Stimulated activated CD8-positive, alpha-beta memory T cell treated with anti-CD3 and anti-CD28 coated beads, Interleukin-15, amount 100 ng/mL, for 1 hour (primary cell): ENCODE data around the gene MCAT.

Source experiments
- DNase-seq: peaks from one replicate; pipeline ENCODE4 v3.0.0-alpha.2; 2020; ENCODE audit warnings: low read depth

The MCAT gene

DNA sequence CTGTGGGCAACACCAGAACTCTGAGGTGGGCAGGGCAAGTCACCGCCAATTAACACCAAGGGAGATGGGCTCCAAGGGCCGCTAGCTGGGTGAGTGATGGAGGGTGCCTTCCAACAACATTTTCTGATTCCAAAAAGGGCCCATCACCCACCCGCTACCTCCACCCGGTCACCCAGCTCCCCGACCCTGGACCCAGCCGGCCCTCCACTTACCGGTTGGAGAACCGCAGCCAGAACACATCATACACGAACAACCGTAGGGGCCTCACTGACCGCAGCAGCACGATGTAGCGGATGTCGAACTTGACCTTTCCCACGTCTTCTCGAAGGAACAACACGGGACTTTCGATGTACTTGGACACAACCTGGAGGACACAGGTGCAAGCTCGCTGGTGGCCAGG, 29.0 kb upstream of the MCAT start:
- DNase-seq, result no peak

DNA sequence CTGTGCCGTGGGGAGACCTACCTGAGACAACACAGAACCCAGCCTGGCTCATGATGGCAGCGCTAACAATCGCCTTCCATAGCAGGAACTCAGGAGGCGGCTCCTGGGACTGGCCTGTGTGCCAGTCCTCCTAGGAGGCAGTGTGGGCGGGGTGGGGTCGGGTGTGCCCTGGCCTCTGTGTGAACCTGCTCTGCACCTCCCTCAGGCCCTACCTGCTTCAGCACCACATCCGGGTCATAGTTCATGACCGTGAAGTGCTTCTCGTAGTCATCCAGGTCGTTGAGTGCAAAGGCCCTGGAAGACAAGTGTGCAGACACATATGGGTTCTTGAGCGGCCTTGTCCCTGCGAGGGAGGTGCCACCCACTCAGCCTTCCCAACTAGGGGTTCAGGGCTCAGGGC, 28.4 kb upstream of the MCAT start:
- no peak for DNase-seq

DNA sequence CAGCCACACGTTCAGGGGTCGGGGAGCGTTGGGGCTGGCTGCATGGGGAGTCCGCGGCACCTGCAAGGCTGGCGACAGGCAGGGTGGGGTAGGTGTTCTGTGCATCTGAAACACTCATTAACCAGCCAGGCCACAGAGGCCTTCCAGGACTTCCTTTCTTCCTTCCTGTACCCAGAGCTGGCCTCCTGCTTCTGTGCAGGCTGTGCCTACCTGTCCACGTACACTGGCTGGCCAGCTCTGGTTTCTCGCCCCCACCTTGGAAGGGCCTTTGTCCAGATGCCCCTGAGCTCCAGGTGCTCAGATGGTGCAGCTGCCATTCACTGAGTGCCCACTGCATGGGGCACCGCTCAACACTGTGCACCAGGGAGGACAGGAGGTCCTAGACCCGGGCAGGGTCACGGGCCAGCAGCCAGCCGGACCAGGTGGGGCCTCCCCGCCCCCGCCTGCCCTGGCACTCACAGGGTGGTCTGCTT, 27.9 kb upstream of the MCAT start:
- DNase-seq, result no peak

- DNase-seq, result no peak
Observed at GRCh38 chr22:43170131-43170480, 26.9 kb upstream of the MCAT start.

- DNase-seq, result no peak
Observed at GRCh38 chr22:43169310-43170130, 26.3 kb upstream of the MCAT start.

DNA sequence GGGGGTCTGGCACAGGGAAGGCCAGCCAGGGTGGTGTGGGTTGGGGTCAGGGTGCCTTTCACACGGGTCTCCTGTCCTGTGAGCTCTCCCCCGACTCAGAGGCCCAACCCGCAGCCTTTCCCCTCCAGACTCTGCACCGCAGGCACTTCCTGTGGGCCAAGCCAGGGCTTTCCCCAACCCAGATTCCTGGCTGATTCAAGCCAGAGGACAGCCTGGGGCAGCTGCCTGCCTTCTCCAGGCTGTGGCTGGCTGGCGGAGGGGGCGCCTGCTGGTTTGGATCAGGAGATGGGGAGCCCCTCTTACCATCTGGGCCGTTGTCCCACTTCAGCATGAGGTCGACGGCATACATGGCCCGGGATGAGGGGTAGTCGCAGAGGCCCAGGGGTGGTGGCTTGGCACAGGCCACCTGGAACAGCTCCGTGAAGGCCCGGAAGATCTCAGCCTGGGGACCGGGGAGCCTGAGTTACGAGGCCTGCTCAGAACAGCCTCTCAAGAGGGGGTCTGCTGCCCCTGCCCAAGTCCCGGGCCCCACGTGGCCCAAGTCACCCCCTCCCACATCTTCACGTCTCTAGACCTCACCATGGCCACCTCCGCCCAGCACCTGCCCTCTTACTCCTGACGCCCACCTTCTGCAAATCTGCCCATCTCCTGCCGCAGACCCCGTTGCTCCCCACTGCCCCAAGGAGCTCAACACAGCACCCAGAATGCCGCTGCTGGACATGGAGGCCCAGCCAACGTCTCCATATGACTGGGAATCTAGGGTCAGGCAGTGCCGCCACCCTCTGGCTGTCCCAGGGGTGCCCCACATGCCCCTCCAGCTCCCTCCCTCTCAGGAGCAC, 25.5 kb upstream of the MCAT start:
- no peak for DNase-seq

DNA sequence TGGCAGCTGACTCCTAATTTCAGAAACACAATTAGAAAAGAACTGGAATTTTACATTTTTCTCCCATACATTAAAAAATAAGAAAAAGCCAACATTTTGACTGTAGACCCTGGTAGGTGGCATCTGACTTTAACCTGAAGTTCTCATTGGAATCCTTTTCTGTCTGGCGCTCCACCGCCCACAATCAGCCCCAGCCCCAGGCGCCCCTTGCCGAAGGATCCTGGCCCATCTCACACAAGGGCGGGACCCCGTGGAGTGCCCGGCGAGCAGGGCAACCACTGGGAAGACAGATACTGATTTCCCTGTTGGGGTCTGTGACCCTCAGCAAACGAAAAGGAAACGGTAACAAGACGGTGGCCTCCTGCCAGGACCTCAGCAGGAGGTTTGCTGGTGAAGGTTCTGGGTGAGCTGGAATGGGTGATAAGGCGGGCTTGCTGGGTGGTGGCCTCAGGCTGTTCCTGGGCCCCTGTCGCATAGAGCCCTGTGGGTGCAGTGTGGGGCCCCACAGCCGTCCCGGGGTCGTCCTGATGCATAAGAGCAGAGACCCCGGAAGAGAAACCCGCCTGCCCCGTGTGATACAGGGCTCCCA, 23.9 kb upstream of the MCAT start:
- DNase-seq, result no peak

DNA sequence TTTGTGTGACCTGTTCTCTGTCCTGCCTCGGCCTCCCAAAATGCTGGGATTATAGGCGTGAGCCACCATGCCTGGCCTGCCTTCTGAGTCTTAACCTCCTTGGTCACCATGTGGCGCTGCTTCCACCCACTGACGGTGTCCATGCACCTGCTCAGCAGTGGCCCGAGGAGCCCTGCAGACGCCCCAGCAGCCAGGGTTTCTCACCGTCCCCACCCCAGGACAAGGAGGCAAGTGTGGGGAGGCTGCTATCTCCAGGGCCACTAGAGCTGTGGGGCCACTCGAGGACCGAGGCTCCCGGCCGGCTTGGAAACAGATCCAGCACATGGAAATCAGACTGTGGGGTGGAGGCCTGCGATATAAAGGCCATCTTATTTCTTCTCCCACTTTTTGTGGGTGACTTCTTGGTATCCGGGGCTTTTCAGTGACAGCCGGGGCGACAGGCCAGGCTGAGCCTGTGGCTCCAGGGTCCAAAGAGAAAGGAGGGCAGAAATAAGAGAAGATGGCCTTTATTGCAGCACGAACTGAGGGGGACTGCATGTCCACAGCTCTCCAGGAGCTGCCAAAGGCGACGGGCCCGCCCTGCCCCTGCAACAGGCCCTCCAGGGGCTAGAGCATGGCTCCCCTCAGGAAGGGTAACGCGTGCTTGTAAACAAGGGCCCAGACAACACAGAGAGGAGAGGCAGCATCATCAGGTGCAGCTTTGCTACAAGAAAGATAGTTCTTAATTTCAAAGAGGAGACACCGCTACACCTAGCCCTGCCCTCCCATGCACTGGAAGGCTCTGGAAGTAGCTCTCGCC, 23.1 kb upstream of the MCAT start:
- DNase-seq, result no peak

DNA sequence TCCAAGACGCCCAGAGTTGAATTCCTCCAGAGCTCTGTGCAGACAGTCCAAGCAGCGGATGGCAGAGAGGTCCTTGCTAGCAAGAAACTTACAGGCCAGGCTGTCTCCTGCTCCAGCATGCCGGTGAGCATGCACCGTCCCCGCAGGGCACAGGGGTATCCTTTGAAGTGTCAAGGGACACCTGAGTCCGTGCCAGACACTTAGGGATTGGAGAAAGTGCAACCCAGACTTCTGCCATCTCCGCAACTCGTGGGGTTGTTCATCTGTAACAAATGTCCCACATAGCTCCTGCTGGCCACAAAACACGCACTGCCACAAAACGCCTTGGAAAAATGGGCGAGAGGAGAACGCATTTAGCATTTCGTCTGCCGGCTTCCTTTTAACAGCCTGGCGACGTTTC, 21.4 kb upstream of the MCAT start:
- no peak for DNase-seq

DNA sequence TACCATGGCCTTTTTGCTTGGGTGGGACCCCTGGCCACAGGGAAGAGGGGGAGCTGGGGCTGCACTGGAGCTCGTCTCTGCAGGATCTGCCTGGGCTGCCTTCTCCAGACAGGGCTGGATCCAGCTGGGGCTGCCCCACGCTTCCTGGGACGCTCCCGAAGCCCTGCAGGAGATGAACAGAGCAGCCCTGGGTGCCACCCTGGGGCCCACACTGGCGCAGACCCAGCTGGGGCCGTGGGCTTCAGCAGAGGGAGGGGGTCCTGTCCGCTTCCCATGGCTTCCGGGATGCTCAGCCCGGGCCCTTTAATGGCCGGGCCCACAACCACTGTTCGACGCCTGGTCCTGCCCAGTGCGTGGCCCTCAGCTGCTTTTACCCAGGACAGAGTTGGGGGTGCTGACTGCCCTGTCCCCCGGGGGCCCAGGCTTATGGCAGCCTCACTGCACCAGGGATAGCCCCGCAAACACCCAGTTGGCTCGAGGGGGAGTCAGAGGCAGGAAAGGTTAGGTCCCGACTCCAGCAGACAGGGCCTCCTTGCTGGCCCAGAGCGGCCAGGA, 20.1 kb upstream of the MCAT start:
- DNase-seq, result no peak

DNA sequence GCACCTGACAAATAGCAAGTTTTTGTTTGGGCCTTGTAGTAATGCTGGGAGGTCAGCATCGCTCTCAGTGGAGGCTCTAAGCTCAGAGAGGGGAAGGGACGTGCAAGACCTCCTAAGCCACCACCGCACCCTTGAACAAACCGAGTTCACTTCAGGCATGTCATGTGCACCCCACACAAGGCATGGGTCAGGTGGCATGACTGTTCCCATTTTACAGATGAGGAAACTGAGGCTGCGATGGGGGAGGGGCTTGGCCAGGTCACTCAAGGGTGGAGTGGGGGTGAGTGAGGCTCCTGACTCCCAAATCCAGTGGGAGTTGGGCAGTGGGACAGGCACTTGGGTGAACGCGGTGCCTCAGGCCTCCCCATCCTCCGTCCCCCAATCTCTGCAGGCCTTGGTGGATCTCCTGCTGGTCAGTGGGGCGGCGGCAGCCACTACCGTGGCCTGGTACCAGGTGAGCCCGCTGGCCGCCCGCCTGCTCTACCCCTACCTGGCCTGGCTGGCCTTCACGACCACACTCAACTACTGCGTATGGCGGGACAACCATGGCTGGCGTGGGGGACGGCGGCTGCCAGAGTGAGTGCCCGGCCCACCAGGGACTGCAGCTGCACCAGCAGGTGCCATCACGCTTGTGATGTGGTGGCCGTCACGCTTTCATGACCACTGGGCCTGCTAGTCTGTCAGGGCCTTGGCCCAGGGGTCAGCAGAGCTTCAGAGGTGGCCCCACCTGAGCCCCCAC, 19.4 kb upstream of the MCAT start:
- no peak for DNase-seq

DNA sequence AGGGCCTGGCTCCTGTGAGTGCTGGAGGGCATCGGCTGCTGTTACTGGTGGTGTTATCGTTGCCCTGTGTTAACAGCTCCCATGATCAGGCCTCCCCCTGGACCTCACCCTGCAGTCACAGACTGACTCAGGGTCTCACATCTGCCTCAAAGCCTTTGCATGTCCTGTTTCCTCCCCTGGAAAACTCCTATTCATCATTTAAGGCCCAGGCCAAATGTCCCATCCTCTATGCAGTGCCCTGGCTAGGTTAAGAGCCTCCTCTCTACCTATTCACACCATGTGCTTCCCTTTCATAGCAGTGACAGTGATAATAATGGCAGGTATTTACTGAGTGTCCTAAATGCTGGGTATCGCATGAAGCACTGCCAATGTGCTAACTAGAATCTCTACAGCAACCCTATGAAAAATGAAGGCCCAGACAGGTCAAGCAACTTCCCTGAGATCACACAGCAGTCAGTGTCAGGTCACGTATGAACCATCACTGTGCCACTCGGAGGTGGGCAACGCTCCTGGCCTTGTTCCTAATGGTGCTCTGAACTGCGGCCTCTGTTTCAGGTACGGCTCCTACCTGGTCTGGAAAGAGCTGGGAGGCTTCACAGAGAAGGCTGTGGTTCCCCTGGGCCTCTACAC, 17.4 kb upstream of the MCAT start:
- DNase-seq, result no peak

DNA sequence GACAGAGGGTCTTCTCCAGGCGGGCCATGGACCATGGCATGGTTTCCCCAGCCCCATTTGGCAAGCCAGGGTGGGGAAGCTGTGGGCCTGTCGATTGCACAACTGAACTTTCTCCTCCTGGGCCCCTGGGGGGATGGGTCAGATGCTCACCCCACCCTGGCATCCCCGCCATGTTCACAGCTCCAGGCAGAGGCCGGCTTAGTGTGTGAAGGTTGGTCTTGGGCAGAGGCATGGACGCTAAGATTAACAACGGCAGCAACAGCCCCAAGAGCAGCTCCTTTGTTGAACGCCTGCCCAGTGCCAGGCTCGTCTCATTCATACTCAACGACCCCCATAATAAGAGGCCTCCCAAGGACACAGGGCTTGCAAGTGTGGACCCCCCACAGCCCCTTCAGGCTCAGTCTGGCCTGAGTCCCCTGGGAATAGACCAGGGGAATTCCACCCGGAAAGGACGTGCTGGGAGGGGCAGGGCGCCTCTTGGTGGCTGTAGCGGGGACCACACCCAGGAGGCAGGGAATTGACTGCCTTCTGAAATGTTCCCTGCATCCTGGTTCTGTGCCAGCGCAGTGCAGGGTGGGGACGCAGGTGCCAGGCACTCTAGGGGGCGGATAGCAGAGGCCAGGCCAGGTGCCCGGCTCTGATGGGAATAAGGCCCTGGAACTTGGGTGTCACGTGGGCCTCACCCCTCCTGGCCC, 16.4 kb upstream of the MCAT start:
- no peak for DNase-seq

GRCh38 chr22:43158778-43159483, 15.7 kb upstream of the MCAT start:
- no peak for DNase-seq

DNA sequence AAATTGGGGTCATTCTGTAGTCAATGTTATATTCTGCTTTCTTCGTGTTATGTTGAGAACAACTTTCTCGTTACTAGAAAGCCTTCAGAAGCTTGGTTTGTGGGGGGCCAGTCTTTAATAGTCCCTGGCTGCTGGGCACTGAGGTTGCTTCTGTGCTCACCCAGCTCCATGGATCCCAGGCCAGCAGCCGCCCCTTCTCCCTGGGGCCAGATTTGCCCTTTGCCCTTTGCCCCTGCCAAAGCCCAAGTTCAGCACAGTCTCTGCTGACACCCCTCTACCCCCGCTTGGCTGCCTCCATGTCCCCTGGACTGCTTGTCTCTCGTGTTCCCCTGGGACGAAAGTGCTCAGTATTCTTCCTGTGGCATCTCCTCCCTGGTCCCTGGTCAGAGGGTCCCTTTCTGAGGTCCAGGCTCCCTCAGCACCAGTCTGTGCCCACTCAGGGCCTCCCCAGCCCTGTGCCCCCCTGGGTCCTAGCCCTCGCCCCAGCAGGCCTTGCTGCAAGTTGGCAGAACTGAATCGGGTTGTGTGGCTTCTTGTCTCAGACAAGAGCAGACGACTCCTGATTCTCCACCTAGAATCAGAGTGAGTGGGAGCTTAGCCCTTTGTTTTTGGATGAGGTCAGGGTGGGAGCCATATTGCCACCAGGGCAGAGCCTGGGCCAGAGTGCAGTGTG, 14.8 kb upstream of the MCAT start:
- no peak for DNase-seq

GRCh38 chr22:43156413-43156812, 13.2 kb upstream of the MCAT start:
- no peak for DNase-seq

DNA sequence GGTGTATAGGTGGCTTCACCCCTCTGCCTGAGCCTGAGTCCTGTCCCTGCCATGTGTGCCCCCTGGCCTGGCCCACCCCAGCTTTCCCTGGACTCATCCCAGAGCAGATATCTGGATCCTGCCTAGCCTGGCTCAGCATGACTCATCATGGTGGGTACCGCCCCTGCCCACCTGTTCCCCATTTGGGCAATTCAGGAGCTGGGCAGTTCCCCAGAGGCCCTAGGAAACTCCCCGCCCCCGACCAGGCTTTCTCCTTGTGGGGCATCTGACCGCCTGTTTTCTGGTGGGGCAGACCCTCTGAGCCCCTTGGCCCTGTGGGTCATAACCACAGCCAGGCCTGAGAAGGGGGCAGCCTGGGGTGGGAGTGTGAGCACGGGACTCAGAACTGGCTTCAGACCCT, 12.6 kb upstream of the MCAT start:
- no peak for DNase-seq

- no peak for DNase-seq
Observed at GRCh38 chr22:43154887-43155536, 11.8 kb upstream of the MCAT start.
